ENCODE results near the gene FSD1.
"Not testable (repeated sequence)": the region's sequence is repeated elsewhere in the genome, so short reads cannot be mapped to it uniquely, and the experiment has no call there.

The FSD1 gene

DNA sequence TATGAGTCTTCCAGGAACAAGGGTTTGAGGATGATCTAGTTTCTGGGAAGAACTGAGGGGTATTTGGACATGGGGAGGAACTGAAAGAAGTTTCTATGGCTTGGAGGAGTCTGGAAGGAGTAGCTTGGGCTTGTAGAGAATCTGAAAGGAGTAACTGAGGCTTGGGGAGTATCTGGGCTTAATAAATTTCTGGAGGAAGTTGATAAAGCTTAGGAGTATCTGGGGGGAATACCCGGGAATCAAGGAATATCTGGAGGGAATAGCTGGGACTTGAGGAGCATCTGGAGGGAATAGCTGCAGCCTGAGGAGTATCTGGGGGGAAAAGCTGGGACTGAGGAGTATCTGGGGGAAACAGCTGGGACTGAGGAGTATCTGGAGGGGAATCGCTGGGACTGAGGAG, 16.0 kb downstream of the FSD1 start:
- DNase-seq = no peak

DNA sequence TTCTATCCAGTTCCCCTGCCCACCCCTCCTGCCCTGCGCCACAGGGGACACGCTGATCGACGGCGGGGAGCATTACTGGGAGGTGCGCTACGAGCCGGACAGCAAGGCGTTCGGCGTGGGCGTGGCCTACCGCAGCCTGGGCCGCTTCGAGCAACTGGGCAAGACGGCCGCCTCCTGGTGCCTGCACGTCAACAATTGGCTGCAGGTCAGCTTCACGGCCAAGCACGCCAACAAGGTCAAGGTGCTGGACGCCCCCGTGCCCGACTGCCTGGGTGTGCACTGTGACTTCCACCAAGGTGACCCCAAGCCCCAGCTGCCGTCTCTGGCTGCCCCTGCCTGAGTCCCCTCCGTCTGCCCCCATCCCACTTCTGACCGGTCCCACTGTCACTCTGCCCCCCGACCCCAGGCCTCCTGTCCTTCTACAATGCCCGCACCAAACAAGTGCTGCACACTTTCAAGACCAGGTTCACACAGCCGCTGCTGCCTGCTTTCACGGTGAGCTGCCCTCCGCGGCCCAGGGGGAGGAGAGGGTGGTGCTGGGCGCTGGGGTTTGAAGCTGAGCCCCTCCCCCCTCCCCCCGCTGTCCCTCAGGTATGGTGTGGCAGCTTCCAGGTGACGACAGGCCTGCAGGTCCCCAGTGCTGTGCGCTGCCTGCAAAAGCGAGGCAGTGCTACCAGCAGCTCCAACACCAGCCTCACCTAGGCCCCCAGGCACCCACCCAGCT, 18.7 kb downstream of the FSD1 start:
- no peak for DNase-seq

DNA sequence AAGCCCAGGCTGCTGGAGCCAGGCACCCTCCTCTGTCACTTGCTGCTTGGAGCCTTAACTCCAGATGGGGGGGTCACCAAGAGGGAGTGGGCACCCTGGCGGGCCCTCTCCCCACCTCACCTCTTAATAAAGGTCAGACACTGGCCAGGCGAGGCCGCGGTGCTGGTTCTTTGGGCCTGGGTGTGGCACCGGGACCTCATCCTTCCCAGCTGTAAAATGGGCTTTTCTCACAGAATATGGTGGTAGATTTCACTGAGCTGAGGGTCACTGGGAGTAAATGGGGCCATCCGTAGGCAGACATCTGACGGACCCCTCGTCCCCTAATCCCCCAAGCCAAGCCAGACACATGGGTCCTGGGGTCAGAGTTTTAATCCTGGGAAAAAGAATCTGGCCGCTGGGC, 19.3 kb downstream of the FSD1 start:
- no peak for DNase-seq

DNA sequence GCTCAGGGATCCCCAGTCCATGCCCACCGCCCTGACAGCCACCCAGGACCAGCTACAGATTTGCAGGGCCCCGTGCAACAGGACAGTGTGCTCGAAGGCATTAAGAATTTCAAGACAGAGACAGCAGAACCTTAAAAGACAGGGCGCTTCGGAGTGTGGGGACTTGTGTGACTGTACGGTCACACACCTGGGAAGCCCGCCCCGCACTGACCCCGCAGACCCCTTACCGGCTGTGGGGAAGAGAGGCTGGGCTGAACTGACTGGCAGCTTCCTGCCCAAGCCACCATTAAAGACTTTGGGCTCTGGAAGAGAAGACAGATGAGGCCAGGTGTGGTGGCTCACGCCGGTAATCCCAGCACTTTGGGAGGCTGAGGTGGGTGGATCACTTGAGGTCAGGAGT, 19.8 kb downstream of the FSD1 start:
- no peak for DNase-seq

DNA sequence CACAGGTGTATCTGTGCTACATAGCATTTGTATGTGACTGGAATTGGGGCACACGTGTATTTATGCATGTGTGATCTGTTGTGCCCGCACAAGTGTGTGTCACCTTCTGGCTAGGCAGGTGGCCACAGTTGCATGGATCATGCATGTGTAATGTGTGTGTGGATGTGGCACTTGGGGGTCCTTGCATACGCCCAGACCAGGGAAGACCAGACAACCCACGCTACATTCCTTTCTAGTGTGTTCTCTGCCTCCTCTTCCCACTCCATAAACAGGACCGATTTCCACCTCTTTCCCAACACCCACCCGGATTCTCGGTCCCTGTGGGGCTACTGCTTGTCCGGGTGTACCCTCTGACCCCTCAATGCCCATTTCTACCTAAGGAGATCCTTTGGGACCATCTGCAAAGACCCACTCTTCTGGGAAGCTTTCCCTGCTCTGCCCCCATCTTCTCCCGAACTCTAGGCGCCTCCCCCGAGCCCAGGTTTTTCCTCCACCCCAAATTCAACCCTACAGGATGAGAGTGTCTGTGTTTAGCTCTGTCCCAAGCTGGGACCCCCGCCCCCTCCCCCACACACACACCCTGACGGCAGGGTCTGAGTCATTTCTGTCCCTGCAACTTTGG, 21.9 kb downstream of the FSD1 start:
- no peak for DNase-seq

DNA sequence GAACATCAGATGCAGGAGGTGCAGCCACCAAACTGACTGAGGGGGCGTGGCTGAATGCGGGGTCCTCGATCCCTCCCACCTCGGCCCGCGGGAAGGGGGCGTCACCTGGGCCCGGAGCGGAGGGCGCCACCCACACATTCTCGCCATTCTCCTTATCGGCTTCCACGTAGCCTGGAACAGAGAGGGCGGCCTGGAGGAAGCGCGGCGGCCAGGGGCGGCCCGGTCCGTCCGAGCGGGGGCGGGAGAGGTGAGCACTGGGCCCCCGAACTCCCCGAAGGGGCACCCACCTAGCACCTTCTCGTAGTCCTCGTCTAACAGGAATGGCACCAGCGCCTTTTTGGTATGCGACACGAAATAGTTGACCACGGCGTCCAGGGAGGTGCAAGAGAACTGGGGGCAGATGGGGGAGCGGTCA, 22.4 kb downstream of the FSD1 start:
- no peak for DNase-seq

DNA sequence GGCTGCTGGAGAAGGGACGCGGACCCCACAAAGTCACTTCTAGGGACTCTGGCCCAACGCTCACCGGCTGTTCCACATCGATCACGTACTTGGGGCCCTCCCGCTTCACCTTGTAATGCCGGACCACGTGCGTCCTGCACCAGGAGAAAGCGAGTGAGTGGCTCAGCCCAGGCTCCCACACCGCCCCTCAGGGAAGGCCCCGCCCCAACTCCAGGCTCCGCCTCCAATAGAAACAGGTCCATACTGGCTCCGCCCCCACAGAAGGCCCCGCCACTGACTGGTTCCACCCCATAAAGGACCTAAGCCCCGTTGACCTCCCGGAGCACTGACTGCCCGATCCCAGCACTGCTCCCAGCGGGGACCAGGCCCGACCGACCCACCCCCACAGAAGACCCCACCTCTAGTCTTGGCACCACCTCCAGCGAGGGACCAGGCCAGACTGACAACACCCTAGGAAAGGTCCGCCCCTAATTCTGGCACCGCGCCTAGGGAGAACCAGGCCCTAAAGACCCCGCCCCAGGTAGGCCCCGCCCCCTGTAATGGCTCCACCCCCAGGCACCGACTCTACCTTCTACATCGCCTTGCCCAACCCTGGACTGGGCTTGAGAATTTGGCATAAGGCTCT, 23.0 kb downstream of the FSD1 start:
- DNase-seq = no peak

DNA sequence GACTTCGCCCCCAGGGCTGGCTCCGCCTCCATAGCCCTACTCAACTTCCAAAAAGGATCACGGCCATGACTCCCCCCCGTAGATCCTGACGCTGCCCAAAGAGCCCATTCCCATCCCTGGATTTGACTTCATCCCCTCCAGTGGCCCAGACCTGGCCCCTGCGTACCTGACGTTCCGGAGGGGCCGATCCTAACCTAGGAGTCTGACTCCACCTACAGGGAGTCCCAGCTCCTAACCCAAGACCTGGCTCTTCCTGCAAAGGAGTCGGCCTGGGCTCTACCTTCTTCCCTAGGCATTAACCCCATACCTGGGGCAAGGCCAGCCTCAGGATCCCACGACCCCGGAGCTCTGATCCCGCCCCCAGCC, 23.5 kb downstream of the FSD1 start:
- DNase-seq = no peak

DNA sequence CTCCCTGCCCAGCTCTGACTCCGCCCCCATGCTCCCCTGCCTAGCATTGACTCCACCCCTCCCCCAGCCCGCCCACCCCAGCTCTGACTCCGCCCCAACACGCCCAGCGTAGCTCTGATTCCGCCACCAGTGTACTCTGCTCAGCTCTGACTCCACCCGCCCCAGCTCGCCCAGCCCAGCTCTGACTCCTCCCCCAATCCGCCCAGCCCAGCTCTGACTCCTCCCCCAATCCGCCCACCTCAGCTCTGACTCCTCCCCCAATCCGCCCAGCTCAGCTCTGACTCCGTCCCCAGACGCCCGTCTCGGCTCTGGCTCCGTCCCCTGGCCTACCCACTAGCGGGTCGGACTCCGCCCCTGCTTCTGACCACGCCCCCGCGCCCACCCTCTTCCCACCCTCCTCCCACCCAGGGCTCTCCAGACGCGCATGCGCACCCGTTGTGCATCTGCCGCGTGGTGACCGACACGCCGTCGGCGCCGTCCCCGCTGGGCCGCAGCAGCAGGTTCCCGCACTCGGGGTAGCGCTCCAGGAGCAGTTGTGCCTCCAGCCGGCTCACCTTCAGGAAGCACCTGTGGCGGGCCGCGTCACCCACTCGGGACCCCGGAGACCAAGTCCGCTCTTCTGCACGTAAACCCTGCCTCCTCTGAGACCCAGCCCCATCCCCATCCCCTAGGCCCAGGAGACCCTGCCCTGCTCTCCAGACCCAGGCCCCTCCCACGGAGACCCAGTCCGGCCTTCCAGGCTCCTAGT, 24.0 kb downstream of the FSD1 start:
- no peak for DNase-seq

DNA sequence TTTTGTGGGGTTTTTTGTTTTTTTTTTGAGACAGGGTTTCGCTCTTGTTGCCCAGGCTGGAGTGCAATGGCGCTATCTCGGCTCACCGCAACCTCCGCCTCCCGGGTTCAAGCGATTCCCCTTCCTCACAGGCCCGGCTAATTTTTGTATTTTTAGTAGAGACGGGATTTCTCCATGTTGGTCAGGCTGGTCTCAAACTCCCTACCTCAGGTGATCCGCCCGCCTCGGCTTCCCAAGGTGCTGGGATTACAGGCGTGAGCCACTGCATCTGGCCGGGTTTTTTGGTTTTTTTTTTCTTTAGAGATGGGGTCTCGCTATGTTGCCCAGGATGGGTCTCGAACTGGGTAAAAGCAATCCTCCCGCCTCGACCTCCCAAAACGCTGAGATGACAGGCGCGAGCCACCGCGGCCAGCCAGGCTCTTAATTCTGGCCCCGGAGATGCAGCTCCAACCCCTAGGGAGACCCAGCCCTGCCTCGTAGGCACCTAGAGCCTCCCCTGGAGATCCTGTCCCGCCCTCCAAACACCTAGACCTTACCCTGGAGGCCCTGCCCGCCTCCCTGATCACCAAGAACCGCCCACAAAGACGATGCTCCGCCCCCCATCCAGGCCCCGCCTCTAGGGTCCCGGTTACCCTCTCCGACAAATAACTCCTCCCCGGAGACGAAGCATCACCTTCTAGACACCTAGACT, 24.7 kb downstream of the FSD1 start:
- DNase-seq = not testable (repeated sequence)

DNA sequence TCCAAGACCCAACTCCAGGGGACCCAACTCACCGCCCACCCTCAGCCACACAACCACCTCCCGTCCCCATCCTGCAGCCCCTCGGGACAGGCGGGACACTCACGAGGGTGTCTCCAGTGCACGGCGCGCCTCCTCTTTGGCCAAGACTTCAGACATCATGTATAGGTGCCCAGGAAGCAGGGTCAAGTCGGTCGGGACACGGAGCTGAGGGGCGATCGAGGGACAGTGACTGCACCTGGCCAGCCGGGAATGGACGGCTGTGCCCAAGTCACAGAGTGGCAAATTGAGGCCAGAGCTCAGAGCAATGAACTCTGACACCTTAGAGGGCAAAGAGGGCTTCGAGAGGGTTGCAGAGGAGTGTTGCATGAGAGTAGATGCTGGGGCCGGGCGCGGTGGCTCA, 25.5 kb downstream of the FSD1 start:
- DNase-seq = no peak

DNA sequence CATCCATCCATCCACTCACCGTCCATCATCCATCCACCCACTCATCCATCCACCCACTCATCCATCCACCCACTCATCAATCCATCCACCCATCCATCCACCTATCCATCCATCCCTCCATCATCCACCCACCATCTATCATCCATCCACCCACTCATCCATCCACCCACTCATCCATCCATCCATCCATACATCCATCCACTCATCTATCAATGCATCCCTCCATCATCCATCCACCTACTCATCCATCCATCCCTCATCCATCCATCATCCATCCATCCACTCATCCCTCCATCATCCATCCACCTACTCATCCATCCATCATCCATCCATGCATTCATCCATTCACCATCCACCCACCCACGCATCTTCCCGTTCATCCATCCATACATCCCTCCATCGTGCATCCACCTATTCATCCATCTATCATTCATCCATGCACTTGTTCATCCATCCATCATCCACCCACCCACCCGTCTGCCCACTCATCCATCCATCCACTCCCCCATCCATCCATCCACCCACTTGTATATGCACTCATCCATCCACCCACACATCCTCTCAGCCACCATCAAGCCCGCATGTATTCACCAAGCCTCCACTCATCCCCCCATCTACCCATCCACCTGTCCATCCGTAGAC, 30.7 kb downstream of the FSD1 start:
- no peak for DNase-seq

DNA sequence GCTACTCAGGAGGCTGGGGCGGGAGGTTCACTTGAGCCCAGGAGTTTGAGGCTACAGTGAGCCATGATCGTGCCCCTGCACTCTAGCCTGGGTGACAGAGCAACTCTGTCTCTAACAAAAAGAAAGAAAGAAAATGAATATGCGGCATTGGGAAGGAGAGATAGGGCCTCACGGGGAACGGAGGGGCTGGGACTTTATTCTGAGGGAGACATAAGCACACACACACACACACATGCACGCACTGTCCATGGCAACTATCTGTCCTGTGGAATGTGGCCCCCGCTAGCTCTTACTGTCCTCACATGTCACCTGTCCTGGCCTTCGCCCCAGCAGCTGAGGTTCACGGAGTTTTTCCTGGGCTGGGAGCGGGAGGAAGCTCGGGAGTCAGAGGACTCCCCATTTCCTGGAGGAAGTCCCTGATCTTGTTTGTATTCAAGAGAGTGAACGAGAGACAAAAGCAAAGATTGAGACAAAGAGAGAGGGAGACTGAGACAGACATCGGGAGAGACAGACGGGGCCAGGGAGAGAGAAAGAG, 33.6 kb downstream of the FSD1 start:
- no peak for DNase-seq

DNA sequence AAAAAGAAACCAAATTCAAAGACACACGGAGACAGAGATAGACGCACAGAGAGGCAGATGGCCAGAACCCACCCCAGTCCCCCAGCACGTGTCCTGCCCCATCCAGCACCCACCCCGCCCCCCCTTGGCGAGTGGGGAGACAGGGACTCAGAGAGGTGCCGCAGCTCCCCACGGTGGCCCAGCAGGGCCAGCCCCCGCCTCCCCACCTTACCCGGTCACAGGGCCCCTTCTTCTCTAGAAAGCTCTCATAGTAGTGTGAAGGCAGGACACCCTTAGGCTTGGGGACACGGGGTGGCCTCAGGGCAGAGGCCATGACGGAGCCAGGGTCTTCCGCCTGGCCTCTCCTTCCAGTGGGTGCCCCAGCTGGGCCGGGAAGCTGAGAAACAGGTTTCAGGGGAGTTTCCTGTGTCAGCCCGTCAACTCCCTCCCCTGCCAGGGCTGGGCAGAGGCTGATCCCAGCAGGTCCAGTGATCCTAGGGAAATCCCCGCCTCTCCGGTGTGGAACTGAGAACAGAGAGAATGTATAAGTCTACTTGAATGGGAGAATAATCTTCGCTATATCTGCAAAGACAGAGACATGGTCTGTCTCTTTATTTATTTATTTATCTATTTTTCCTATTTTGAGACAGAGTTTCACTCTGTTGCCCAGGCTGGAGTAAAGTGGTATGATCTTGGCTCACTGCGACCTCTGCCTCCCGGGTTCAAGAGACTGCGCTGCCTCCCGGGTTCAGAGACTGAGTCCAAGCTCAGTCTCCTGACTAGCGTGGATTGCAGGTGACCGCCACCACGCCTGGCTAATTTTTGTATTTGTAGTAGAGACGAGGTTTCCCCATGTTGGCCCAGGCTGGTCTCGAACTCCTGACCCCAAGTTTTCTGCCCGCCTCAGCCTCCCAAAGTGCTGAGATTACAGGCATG, 34.3 kb downstream of the FSD1 start, which contains the start of gene STAP2:
TSS of gene STAP2 (minus strand) at position 387 of the 915 bp plus-strand sequence. CDS start at position 313, 74 bp downstream.
- DNase-seq = peak; percentile 21

DNA sequence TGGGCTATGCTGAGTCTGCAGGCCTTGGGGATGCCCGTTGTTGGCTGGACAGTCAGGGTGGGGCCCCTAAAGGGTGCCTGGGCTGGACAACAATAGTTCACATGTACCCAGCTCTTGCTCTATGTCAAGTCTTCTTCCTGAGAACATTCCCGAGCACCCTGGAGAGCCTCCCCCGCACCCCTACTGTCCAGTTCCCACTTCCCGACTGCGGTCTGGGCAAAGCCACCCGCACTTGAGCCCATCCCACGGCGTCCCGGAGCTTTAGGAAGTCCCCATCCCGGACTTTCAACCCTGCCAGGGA, 37.9 kb downstream of the FSD1 start:
- no peak for DNase-seq

DNA sequence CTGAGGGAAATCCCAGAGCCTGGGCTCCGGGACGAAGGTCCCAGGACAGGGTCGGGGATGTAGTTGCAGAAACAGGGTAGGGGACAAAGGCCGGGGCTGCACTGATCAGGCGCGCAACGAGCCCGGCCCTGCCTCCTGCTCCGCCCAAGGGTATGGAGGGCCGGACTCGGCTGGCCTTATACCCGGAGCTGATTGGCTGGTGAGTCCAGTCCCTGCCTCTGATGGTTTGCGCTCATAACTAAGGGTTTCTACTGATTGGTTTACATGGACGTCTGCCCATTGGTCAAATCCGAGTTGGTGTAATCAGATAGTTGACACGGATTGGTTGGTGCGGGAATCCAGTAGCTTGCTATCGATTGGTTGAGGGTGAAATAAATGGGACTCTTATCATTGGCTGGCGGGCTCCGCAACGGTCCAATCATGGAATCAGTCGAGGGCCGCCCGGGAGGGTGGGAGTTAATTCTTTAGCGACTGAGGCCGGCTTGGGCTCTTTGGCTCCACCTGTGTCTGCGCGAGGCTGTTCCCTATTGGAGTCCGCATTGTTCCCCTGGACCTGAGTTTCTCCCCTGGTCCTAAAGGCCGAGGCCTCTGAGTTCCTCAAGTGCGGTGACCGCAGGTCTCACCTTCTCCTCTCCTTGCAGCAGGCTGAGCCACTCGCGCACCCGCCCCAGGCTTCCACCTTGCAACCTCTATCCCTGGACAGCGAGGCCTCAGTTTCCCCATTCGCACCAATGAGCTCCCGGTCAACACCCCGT, 38.4 kb downstream of the FSD1 start:
- peak; percentile 100 for DNase-seq

DNA sequence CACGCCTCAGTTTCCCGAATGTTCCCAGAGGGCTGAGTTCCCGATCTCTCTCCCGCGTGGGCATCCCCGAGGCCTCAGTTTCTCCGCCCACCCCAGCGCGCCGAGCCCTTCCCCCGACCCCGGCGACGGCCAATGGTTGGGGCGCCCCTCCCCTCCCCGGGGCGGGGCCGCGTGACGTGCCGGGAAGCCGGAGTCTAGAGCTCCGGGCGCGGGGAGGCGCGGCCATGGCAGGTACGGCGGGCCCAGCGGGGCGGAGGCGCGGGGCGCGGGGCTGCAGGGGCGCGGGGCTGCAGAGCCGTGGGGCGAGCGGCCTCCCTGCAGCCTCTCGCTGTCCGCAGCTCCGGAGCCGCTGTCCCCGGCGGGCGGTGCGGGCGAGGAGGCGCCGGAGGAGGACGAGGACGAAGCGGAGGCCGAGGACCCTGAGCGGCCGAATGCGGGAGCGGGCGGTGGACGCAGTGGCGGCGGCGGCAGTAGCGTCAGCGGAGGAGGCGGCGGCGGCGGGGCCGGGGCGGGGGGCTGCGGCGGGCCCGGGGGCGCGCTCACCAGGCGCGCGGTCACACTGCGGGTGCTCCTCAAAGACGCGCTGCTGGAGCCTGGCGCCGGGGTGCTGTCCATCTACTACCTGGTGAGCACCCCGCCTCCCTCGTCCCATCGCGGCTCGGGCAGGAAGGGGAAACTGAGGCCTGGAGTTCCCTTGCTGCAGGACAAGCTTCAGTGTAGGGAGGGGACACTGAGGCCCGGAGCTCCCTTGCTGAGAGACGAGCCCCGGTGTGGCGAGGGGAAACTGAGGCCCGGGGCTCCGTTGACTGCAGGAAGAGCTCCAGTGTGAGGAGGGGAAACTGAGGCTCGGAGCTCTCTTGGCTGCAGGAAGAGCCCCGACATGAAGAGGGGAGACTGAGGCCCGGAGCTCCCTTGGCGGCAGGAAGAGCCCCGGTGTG, 39.2 kb downstream of the FSD1 start, which contains the start of gene MPND:
TSS of gene MPND (plus strand) at position 193 of the 938 bp plus-strand sequence. CDS start at position 225, 32 bp downstream.
- peak; percentile 51 for DNase-seq

DNA sequence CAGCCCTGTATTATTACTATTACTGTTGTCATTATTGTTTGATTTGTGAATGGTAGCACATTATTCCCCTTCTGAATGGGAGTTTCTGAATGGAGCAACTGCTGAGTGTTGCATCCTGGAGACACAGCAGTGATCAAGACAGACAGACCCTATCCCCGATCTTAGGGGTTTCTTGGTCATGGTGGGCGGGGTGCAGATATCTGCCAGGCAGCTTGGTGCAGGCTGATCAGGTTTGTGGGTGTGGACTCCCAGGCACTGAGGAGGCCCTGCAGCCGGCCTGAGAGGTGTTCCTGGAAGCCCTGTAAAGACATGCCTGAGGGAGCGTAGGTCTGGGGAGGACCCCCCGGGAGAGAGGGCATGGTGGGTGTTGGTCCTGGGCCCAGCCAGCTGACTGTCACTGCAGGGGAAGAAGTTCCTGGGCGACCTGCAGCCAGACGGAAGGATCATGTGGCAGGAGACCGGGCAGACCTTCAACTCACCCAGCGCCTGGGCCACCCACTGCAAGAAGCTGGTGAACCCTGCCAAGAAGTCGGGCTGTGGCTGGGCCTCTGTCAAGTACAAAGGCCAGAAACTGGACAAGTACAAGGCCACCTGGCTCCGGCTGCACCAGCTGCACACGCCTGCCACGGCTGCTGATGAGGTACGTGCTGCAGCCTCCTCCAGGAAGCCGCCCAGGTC, 41.1 kb downstream of the FSD1 start:
- DNase-seq = no peak

DNA sequence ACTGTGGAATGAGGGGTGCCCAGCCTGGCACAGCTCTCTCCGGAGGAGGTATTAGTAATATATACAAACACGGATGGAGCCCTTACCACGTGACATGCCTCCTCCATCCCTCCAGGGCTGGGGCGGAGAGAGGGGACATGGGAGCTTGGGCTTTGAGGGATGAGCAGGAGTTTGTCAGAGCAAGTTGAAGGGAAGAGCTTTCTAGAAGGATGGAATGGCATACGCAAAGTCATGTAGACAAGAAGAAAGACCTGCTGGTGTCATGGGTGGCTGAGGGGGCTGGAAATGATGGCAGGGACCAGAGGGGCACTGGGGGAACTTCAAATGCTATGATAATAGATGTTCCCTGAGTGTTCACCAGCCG, 41.6 kb downstream of the FSD1 start:
- DNase-seq = no peak

Measured in DMS153 (cell line).